SW480 (cell line): ENCODE measurements around the gene ACTN1.

Experiments used
- DNase-seq: peaks from one replicate; pipeline ENCODE4 v3.0.0-alpha.2; 2016; ENCODE audit warnings: low spot score

ACTN1 gene

DNA sequence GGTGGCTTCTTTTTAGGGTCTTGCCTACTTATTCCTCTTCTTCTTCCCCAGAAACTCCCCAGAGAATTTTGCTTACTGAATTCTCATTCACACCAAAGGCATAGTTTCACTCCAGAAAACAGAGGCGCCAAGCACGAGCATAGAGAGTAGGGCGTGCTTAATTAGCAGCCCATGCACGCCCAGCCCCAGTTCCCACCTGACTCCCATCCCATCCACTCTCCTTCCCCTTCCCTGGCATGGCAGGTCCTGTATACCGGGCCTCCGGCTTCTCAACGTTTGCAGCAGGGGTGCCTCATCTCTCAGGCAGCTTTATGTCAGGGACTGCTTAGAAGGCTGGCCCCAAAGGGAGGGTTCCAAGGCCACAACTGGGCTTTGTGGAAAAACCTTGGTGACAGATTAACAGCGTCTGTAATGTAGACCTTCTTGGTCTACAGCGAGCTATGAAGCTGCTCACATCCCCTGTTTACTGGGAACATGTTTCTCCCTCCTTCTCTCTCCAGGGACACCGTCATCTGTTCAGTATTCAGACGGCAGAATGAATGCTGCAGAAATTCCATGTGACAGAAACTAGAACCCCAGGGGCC lies 62.7 kb downstream of the ACTN1 start:
- DNase-seq, result no peak

- DNase-seq, result no peak
These were observed 65.6 kb downstream of the ACTN1 start for GRCh38 chr14:68913516-68913915.

GRCh38 chr14:68911594-68912227 lies 67.4 kb downstream of the ACTN1 start:
- DNase-seq, result peak; percentile 79

DNA sequence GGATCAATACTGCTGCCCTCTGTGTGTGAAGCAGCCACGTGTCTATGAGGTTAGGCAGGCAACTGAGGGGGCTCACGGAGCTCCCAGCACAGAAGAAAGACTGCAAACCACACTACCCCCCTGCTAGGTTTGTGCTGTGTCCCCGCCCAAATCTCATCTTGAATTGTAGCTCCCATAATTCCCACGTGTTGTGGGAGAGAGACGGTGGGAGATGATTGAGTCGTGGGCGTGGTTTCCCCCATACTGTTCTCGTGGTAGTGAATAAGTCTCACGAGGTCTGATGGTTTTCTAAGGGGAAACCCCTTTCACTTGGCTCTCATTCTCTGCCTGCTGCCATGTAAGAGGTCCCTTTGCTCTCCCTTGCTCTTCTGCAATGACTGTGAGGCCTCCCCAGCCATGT lies 68.6 kb downstream of the ACTN1 start:
- DNase-seq, result no peak

DNA sequence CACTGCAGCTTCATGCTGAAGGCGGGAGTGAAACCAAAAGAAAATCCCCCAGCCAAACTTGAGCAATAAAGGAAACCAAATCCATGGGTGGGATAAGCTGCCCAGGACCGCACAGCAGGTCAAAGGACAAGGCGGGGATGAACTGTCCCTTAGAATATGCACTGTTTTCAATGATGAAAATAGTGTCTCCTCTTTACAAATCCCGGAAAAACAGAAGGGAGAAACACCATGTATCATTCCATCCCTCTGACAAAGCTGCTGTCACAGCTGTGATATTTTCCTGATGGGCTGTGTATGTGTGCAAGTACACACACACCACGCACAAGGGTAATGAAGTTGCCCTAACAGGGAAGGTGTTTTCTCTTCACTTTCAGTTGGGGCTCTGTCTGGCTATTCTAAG lies 70.3 kb downstream of the ACTN1 start:
- no peak for DNase-seq

GRCh38 chr14:68908201-68908600 lies 70.9 kb downstream of the ACTN1 start:
- no peak for DNase-seq

GRCh38 chr14:68906439-68906838 lies 72.7 kb downstream of the ACTN1 start:
- DNase-seq, result no peak

DNA sequence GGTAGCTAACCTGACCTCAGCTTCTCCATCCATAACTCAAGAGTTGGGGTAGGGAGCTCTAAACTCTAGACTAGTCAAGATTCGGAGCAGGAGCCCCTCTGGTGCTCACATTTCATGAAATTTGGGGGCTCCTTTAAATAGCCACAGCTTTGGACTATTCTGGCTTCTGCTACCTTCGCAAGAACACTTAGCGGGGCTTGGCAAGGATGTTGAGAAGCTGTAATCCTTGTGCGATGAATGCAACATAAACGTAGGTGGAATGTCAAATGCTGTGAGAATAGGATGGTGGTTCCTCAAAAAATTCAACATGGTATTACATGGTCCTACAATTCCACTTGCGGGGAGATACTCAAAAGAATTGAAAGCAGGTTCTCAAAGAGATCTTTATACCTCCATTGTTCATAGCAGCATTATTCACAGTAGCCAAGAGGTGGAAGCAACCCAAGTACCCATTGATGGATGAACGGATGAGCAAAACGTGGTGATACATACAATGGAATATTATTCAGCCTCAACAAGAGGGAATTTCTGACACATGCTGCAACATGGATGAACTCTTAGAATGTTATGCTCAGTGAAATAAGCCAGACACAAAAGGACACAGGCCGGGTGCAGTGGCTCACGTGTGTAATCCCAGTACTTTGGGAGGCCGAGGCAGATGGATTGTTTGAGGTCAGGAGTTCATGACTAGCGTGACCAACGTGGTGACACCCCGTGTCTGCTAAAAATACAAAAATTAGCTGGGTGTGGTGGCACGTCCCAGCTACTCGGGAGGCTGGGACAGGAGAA lies 73.8 kb downstream of the ACTN1 start:
- DNase-seq, result no peak

- no peak for DNase-seq
These were observed 76.7 kb downstream of the ACTN1 start for GRCh38 chr14:68902357-68902756.

GRCh38 chr14:68899033-68899603 lies 80.0 kb downstream of the ACTN1 start:
- no peak for DNase-seq

DNA sequence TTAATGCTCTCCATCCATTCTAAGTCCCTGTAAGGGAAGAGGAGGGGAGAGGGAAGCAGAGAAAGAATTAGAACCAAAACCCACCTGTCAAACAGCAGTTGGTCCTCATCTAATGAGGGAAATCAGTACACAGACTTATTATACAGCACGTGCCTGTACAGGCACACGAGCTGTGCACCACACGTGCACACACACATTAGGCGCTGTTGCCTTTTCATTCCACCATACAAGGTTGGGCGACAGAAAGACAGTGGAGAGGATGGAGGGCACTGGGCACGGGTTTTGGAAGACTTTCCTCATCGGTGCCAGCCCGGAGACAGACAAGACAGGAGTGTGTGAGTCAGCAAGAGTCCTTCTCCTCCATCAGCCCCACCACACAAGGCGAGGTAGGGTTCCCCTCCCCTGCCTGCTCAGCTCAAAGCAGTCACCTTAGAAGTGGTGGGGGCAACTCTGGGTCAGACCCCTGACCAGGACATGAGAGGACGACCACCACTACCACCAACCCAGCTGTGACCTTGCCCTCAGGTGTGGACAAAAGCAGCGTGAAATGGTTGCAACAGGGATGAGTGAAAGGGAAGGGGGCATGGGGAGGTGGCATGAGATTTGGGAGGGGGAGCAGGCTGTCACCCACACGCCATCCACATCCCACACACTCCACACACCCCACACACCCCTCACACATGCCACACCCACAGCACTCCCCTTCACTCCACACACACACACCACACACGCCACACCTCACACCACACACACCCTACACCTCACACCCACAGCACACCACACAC lies 80.7 kb downstream of the ACTN1 start:
- no peak for DNase-seq

DNA sequence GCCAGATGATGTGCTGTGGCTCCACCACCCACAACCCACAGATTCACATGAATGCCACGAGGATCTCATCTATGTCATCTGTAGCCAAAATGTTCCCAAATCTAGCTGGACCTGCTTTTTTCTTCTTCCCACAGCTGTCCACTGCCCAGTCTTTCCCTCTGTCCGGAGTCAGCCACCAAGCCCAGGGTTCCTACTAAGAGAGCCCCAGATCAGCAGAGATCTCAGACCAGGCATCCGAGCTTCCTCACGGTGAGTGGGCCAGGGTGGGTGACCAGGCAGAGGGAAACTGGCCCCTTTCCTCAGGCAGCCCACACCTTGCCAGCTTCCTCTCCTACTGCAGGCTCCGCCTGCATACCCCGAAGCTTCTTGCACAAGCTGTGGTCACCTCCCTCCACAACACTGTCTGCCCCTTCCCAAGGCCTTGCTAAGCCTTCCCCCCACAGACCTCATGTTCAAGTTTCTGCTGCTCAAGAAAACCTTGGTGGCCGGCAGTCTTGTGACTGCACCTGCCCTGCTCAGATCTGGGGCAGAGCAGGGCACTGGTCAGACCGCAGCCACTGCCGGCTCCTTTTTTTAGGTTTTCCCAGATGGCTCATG lies 81.4 kb downstream of the ACTN1 start:
- DNase-seq, result no peak

- no peak for DNase-seq
These were observed 83.0 kb downstream of the ACTN1 start for GRCh38 chr14:68896132-68896531.

GRCh38 chr14:68894802-68895703 lies 84.0 kb downstream of the ACTN1 start:
- DNase-seq, result no peak

- no peak for DNase-seq
These were observed 85.0 kb downstream of the ACTN1 start for GRCh38 chr14:68894123-68894522.

DNA sequence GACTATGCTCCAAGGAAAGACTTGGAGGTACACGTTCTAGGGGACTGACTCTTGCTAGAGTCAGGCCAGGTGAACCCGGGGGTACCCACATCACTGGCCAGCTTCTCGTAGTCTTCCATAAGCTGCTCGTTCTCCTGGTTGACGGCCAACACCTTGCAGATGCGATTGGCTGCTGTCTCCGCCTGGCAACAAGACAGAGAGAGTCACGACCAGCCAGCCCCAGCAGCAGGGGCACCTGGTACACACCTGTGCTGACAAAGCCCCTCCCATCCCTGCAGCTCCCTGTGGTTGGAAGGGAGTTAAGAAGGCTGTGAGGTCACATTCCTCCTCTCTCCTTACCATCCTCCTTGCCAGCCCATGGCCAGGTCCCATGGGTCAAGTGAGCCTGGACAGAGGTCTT lies 85.5 kb downstream of the ACTN1 start:
- DNase-seq, result no peak

- no peak for DNase-seq
These were observed 86.1 kb downstream of the ACTN1 start for GRCh38 chr14:68892961-68893360.

GRCh38 chr14:68891851-68892660 lies 87.0 kb downstream of the ACTN1 start:
- DNase-seq, result no peak

DNA sequence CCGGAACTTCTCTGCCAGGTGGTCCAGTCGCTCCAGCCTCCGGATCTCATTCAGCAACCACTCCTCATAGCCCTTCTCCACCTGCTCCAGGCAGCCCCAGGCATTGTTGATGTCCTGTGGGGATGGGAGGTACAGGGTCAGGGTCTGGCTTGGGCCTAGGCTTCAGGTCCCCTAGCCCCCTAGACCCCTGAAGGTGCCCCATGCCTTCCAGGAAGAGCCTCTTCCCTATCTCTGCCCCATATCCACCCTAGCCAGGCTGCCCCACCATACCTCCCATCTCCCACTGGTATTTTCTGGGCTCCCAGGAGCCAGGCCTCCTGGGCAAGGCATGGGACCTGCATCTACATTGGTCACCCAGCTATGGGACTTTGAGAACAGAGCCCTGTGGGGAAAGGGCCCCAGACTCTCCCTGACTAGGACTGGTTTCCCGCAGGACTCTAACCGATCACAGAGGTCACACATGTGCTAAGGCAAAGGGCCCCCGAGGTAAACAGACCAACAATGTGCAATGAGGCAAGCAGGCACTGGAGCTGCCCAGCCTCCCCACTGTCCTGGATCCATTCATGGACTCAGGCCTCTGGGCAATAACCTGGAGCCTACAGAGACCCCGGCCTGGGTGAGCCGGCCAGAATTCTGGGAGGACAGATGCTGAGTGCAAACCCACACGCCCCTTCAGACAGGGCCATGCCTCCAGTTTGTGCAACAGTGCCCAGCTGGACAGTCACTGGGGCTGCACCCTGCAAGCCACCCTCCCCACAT lies 88.8 kb downstream of the ACTN1 start:
- no peak for DNase-seq
